IMR-90 (cell line): ENCODE results near the gene ZFHX3. TPM values are rescaled to one million over a fixed set of nuclear protein-coding genes. Genes with fewer than 3 reads are reported as not detected.
A peak's percentile ranks its signal among the peaks of the same experiment; 100 is the strongest.

Experiments
- ATAC-seq: fragments of 200-7000 bp; cut with Tn5 transposase; 2 replicates; pipeline ENCODE4 v1.9.1; 2020; ENCODE audit warnings: low read depth, mild to moderate bottlenecking, moderate library complexity
- BruUV-seq: library from RNA; stranded (reverse); fragments of 400-500 nt; replicated peaks from 2 replicates; lab custom pipeline; 2021; lab: Mats Ljungman, UMichigan
- CTCF ChIA-PET: fragments of 300-600 bp; formaldehyde crosslinking; extraction: SDS; loops from one replicate; lab custom pipeline; 2021; ENCODE audit warnings: antibody characterized with exemption; lab: Yijun Ruan, JAX
- POLR2A ChIA-PET: fragments of 300-600 bp; sonication (Branson Sonifier 250); formaldehyde crosslinking; loops from one replicate; lab custom pipeline; 2022; ENCODE audit warnings: antibody characterized with exemption; ENCODE audit not compliant: unreplicated experiment; lab: Charles Lee
- DNase-seq: peaks from one replicate; pipeline ENCODE4 v3.0.0; 2013
- H2AFZ ChIP-seq: replicated peaks from 2 replicates; pipeline ENCODE3; 2013; ENCODE audit warnings: low read length, mild to moderate bottlenecking; ENCODE audit not compliant: poor library complexity
- H2AK5ac ChIP-seq: 2 replicates; pipeline ENCODE4 v1.6.1; 2013; ENCODE audit warnings: low read depth, low read length, inconsistent platforms
- H2AK9ac ChIP-seq: replicated peaks from 2 replicates; pipeline ENCODE3; 2013; ENCODE audit warnings: mild to moderate bottlenecking, low read depth, low read length, moderate library complexity; ENCODE audit not compliant: poor library complexity
- H2BK120ac ChIP-seq: 2 replicates; pipeline ENCODE4 v1.6.1; 2013; ENCODE audit warnings: low read depth, low read length, inconsistent platforms
- H2BK15ac ChIP-seq: 3 replicates; pipeline ENCODE4 v1.6.1; 2013; ENCODE audit warnings: low read depth, low read length, inconsistent platforms
- H2BK20ac ChIP-seq: 2 replicates; pipeline ENCODE4 v1.6.1; 2013; ENCODE audit warnings: low read depth, mild to moderate bottlenecking, inconsistent platforms, low read length, moderate library complexity
- H2BK5ac ChIP-seq: 2 replicates; pipeline ENCODE4 v1.6.1; 2013; ENCODE audit warnings: mild to moderate bottlenecking, low read depth, low read length, inconsistent platforms; ENCODE audit not compliant: poor library complexity, severe bottlenecking
- H3K14ac ChIP-seq: replicated peaks from 2 replicates; pipeline ENCODE4 v1.6.1; 2013; ENCODE audit warnings: low read depth, low read length, inconsistent platforms
- H3K18ac ChIP-seq: 2 replicates; pipeline ENCODE4 v1.6.1; 2013; ENCODE audit warnings: low read depth, low read length, control low read depth
- H3K23ac ChIP-seq: 2 replicates; pipeline ENCODE4 v1.6.1; 2013; ENCODE audit warnings: low read depth, low read length, inconsistent platforms
- H3K27ac ChIP-seq: 2 replicates; pipeline ENCODE4 v1.5.1; 2013; ENCODE audit warnings: mild to moderate bottlenecking, control low read depth, low read length; ENCODE audit not compliant: insufficient read depth
- H3K27me3 ChIP-seq: 2 replicates; pipeline ENCODE4 v1.6.1; 2013; ENCODE audit warnings: low read length; ENCODE audit not compliant: control insufficient read depth, insufficient read depth
- H3K36me3 ChIP-seq: 2 replicates; pipeline ENCODE4 v1.6.1; 2013; ENCODE audit warnings: low read length, mixed read lengths; ENCODE audit not compliant: control insufficient read depth, insufficient read depth
- H3K4ac ChIP-seq: 2 replicates; pipeline ENCODE4 v1.6.1; 2013; ENCODE audit warnings: low read depth, low read length, inconsistent platforms
- H3K4me1 ChIP-seq: 2 replicates; pipeline ENCODE4 v1.6.1; 2013; ENCODE audit warnings: low read length, mixed read lengths; ENCODE audit not compliant: control insufficient read depth, insufficient read depth
- H3K4me2 ChIP-seq: 2 replicates; pipeline ENCODE4 v1.6.1; 2013; ENCODE audit warnings: low read depth, mild to moderate bottlenecking, control low read depth, low read length, moderate library complexity
- H3K4me3 ChIP-seq: 2 replicates; pipeline ENCODE4 v1.5.1; 2013; ENCODE audit warnings: low read depth, mild to moderate bottlenecking, control low read depth, low read length, moderate library complexity; ENCODE audit not compliant: insufficient read depth
- H3K56ac ChIP-seq: 2 replicates; pipeline ENCODE4 v1.6.1; 2013; ENCODE audit warnings: low read length, inconsistent platforms; ENCODE audit not compliant: insufficient read depth; ENCODE audit errors: extremely low read depth
- H3K79me1 ChIP-seq, 2 experiments: 2 replicates each; pipeline ENCODE4 v1.6.1; 2013; ENCODE audit warnings: low read length in 2 of 2, inconsistent platforms in 1 of 2, low read depth in 1 of 2
- H3K9ac ChIP-seq: 2 replicates; pipeline ENCODE4 v1.6.1; 2013; ENCODE audit warnings: low read depth, low read length, control low read depth
- H3K9me1 ChIP-seq: 2 replicates; pipeline ENCODE4 v1.6.1; 2013; ENCODE audit warnings: low read length, inconsistent platforms; ENCODE audit not compliant: insufficient read depth
- H3K9me3 ChIP-seq: 2 replicates; pipeline ENCODE4 v1.6.1; 2013; ENCODE audit warnings: low read length; ENCODE audit not compliant: control insufficient read depth, insufficient read depth
- H4K20me1 ChIP-seq: 2 replicates; pipeline ENCODE4 v1.6.1; 2013; ENCODE audit warnings: low read length, inconsistent platforms; ENCODE audit not compliant: insufficient read depth
- H4K5ac ChIP-seq: 2 replicates; pipeline ENCODE4 v1.6.1; 2013; ENCODE audit warnings: mild to moderate bottlenecking, low read depth, low read length, control low read depth
- H4K8ac ChIP-seq, 2 experiments: 2 replicates each; pipeline ENCODE4 v1.6.1; 2013; ENCODE audit warnings: low read depth in 2 of 2, low read length in 2 of 2, control low read depth in 1 of 2, inconsistent platforms in 1 of 2
- H4K91ac ChIP-seq: 2 replicates; pipeline ENCODE4 v1.6.1; 2013; ENCODE audit warnings: low read depth, low read length, inconsistent platforms; ENCODE audit not compliant: insufficient read depth
- MXI1 ChIP-seq: IDR thresholded peaks from 2 replicates; pipeline ENCODE4 v1.6.1; 2012; ENCODE audit warnings: low read depth, mild to moderate bottlenecking, low read length, moderate library complexity, borderline replicate concordance
- USF2 ChIP-seq: fragments of 150-350 bp; IDR thresholded peaks from 2 replicates; pipeline ENCODE4 v1.6.1; 2017; ENCODE audit warnings: mild to moderate bottlenecking, antibody characterized with exemption, low read length, low read depth
- WGBS, 2 experiments: methylation state at CpG; one replicate each; pipeline versions ENCODE4 v1.1.5 to v1.1.7; 2013; ENCODE audit warnings: missing lambda C conversion rate in 2 of 2; ENCODE audit not compliant: insufficient read length in 1 of 2; ENCODE audit errors: extremely low coverage in 2 of 2; 5-methylcytosine and 5-hydroxymethylcytosine counted together
- dilution Hi-C: fragments of 300-500 bp; cut with HindIII; formaldehyde crosslinking; loops from one replicate; pipeline ENCODE4 v1.14.3; 2018; ENCODE audit warnings: low sequenced_read_pairs; ENCODE audit not compliant: unreplicated experiment
- in situ Hi-C: fragments of 300-500 bp; cut with MboI; formaldehyde crosslinking; loops from 3 replicates; pipeline ENCODE4 v1.14.3; 2019; ENCODE audit warnings: low sequenced_read_pairs, inconsistent platforms, mixed read lengths
- intact Hi-C: fragments of 100-400 bp; cut with micrococcal nuclease; formaldehyde crosslinking; loops from 2 replicates; pipeline ENCODE4 v1.10.0; 2022
- polyA plus RNA-seq, 3 experiments: library from polyadenylated mRNA; depleted of rRNA; stranded (reverse); fragments of >200 nt; gene quantifications; 2 replicates each; pipeline ENCODE4 v1.2.3, GENCODE V29; 2012; ENCODE audit warnings: low replicate concordance in 1 of 3
- total RNA-seq: library from RNA; depleted of rRNA; stranded (reverse); fragments of >200 nt; gene quantifications from 2 replicates; pipeline ENCODE4 v1.2.3, GENCODE V29; 2012

Gene ZFHX3
- total and polyA plus RNA-seq, 2 of the 4 experiments (the other 2 are of a cell fraction): 1.4 to 1.7 TPM

DNA sequence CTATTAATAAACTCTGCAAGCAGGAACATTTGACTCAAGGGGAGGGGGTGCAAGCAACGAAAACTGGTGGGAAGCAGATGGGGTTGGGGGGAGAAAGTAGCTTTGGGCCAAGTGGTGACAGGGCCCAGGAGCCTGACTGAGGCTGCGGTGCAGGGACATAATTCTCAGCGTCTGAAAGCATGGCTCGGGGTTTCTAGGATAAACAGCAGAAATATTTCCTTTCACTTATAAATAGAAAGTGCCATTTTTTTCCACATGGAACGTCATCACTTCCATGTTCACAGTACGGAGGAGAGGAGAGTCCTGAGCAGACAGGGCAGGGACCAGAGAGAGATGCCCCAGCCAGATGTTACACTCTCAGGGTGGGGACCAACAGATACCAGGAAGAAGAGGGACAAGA lies 197.1 kb downstream of the ZFHX3 start:
- POLR2A ChIA-PET: no interaction called here
- Histone ChIP-seq H2BK120ac (peak overlapping the region; percentile 54; the same call in 1 of the 2 replicates), H3K4me2 (peak overlapping the region; percentile 70), H4K91ac (no peak overlapping the region), H2AK5ac (peak overlapping the region; percentile 36; the same call in 1 of the 2 replicates), H3K23ac (peak overlapping the region; percentile 26; the same call in 1 of the 2 replicates), H2BK20ac (peak overlapping the region; percentile 43; the same call in 1 of the 2 replicates), H4K8ac (peak overlapping the region in 1 of 2 experiments; percentile 68; a peak in 2 of 4 replicates), H3K18ac (0 out of 2 replicates have a peak overlapping the region, but pooled peaks have one; percentile 30), H3K4ac (peak overlapping the region; percentile 66), H4K20me1 (no peaks in the 10 kb centered on the region; the same call in 1 of the 2 replicates), H3K36me3 (no peaks in the 10 kb centered on the region), H2BK5ac (no peak overlapping the region), H4K5ac (peak overlapping the region; percentile 36; the same call in 1 of the 2 replicates), H2AK9ac (peak overlapping the region; percentile 62), H3K9ac (no peak overlapping the region), H2BK15ac (peak overlapping the region; percentile 36; the same call in 1 of the 3 replicates), H2AFZ (peak overlapping the region; percentile 63), H3K27me3 (no peaks in the 10 kb centered on the region), H3K9me1 (peaks cover 16% of the 10 kb centered on the region), H3K9me3 (no peaks in the 10 kb centered on the region), H3K27ac (peak overlapping the region; percentile 24; the same call in 1 of the 2 replicates), H3K4me1 (peaks cover 27% of the 10 kb centered on the region), H3K79me1 (peaks cover 20 to 55% of the 10 kb centered on the region in 2 experiments; a peak in 3 of 4 replicates), H3K4me3 (no peak overlapping the region), H3K56ac (0 out of 2 replicates have a peak overlapping the region, but pooled peaks have one; percentile 29), H3K14ac (peak overlapping the region; percentile 50; the same call in 1 of the 2 replicates)
- TF ChIP-seq MXI1 (0 out of 2 replicates have a peak, but pooled peaks have one; percentile 34), USF2 (no peak)
- DNase-seq: peak; percentile 80
- in situ Hi-C loops: no loop called here
- dilution Hi-C loops: no loop called here
- no TSS peak for BruUV-seq
- intact Hi-C loops: loop anchor here (2.0 kb wide), 1 partner anchor 26 kb away; no protein-coding TSS in a partner anchor
- CTCF ChIA-PET: interaction anchor here (0.6 to 0.7 kb wide), 2 partner anchors 33 to 78 kb away, joined by 3 to 4 read pairs; no protein-coding TSS in a partner anchor
- ATAC-seq: peak; percentile 59
- WGBS, 2 experiments: 0% methylated on average over 1 of the region's 6 CpGs; no CpG with 5 or more reads in 1 of the 2 experiments
